NB4 (cell line): ENCODE results near the gene SH3PXD2A.

Source experiments
- CTCF ChIP-seq: IDR thresholded peaks from one replicate; pipeline ENCODE4 v1.5.1; 2012; ENCODE audit warnings: low read depth, low read length
- MAX ChIP-seq: IDR thresholded peaks from 2 replicates; pipeline ENCODE4 v1.6.1; 2011; ENCODE audit warnings: low read depth, low read length
- MYC ChIP-seq: IDR thresholded peaks from 2 replicates; pipeline ENCODE4 v1.6.1; 2011; ENCODE audit warnings: low read depth, low read length
- POLR2A ChIP-seq: IDR thresholded peaks from 2 replicates; pipeline ENCODE4 v1.6.1; 2011; ENCODE audit warnings: mild to moderate bottlenecking; ENCODE audit not compliant: insufficient read length; ENCODE audit errors: extremely low read depth

- TF ChIP-seq CTCF = no peak
- TF ChIP-seq POLR2A = no peak
- TF ChIP-seq MYC = no peak
- no peak for TF ChIP-seq MAX
Measured at GRCh38 chr10:103637927-103638557, 217.3 kb downstream of the SH3PXD2A start.
